K562 (cell line): ENCODE measurements around the gene COG2. TPM values are rescaled to one million over a fixed set of nuclear protein-coding genes. Genes with fewer than 3 reads are reported as not detected.
"Not testable (repeated sequence)": the region's sequence is repeated elsewhere in the genome, so short reads cannot be mapped to it uniquely, and the experiment has no call there.

ENCODE experiments used
- ATAC-seq: fragments of 200-7000 bp; cut with Tn5 transposase; 3 replicates; pipeline ENCODE4 v1.9.1; 2020; ENCODE audit warnings: moderate library complexity
- BruUV-seq: library from RNA; stranded (reverse); fragments of 400-500 nt; replicated peaks from 2 replicates; lab custom pipeline; 2021; lab: Mats Ljungman, UMichigan
- CTCF ChIA-PET: fragments of 300-600 bp; formaldehyde crosslinking; extraction: SDS; loops from one replicate; lab custom pipeline; 2021; ENCODE audit warnings: low intra/inter-chr PET ratio; lab: Yijun Ruan, JAX
- POLR2A ChIA-PET: fragments of 300-600, 350-650 bp; sonication (Branson Sonifier 250); formaldehyde crosslinking; extraction: SDS; loops from one replicate; lab custom pipeline; 2021; ENCODE audit warnings: antibody characterized with exemption, inconsistent platforms; lab: Yijun Ruan, JAX
- DNase-seq, 4 experiments: peaks; one replicate each; pipeline versions ENCODE4 v3.0.0 to v3.0.0-alpha.2; 2011 to 2018; ENCODE audit warnings: low spot score in 3 of 4, mixed read lengths in 3 of 4; ENCODE audit errors: extremely low read depth in 1 of 4
- FAIRE-seq: peaks from 2 replicates; lab custom pipeline; 2011; peaks lifted over from hg19 to GRCh38; lab: Jason Lieb, UNC
- H2AFZ ChIP-seq: 2 replicates; pipeline ENCODE4 v1.6.0; 2011; ENCODE audit warnings: low read depth, low read length, control low read depth, inconsistent platforms
- H3K27ac ChIP-seq: fragments of 200-600 bp; 3 replicates; pipeline ENCODE4 v1.8.0; 2011; ENCODE audit warnings: low read depth, mild to moderate bottlenecking, control low read depth, inconsistent platforms, low read length, moderate library complexity, mixed read lengths; ENCODE audit errors: extremely low read depth
- H3K27me3 ChIP-seq, 2 experiments: fragments of 300-600 bp in 1 of 2; 2 replicates in 1 of 2; 3 replicates in 1 of 2; pipeline versions ENCODE4 v1.6.0 to v1.8.0; 2011; ENCODE audit warnings: inconsistent platforms in 2 of 2, low read length in 2 of 2, mild to moderate bottlenecking in 1 of 2, mixed read lengths in 1 of 2, moderate library complexity in 1 of 2; ENCODE audit not compliant: control insufficient read depth in 2 of 2, insufficient read depth in 2 of 2
- H3K36me3 ChIP-seq: fragments of 300-600 bp; 3 replicates; pipeline ENCODE4 v1.8.0; 2011; ENCODE audit warnings: mild to moderate bottlenecking, low read length, inconsistent platforms; ENCODE audit not compliant: control insufficient read depth, insufficient read depth
- H3K4me1 ChIP-seq, 2 experiments: fragments of 200-600 bp in 1 of 2; replicated peaks in 1 of 2; 2 replicates in 1 of 2; 3 replicates in 1 of 2; pipeline versions ENCODE4 v1.5.1 to v1.8.0; 2011; ENCODE audit warnings: inconsistent platforms in 2 of 2, low read length in 2 of 2, mild to moderate bottlenecking in 1 of 2, mixed read lengths in 1 of 2, moderate library complexity in 1 of 2; ENCODE audit not compliant: control insufficient read depth in 2 of 2, insufficient read depth in 2 of 2
- H3K4me2 ChIP-seq: 2 replicates; pipeline ENCODE4 v1.6.1; 2011; ENCODE audit warnings: low read length, control low read depth, inconsistent platforms, mixed read lengths; ENCODE audit not compliant: insufficient read depth
- H3K4me3 ChIP-seq: fragments of 200-600 bp; sonication (generic), shearing (Covaris generic); 2 replicates; pipeline ENCODE4 v1.5.1; 2016; ENCODE audit warnings: control low read depth, inconsistent platforms
- H3K79me2 ChIP-seq: fragments of 200-600 bp; 3 replicates; pipeline ENCODE4 v1.8.0; 2011; ENCODE audit warnings: low read length, inconsistent platforms; ENCODE audit not compliant: control insufficient read depth, insufficient read depth
- H3K9ac ChIP-seq, 2 experiments: 2 replicates each; pipeline versions ENCODE4 v1.6.0 to v1.6.1; 2011; ENCODE audit warnings: low read depth in 2 of 2, low read length in 2 of 2, control low read depth in 1 of 2, inconsistent platforms in 1 of 2, mild to moderate bottlenecking in 1 of 2, mixed read lengths in 1 of 2; ENCODE audit not compliant: insufficient read depth in 1 of 2
- H3K9me1 ChIP-seq: one replicate; pipeline ENCODE4 v1.6.0; 2011; ENCODE audit warnings: inconsistent platforms, mild to moderate bottlenecking, low read length, moderate library complexity; ENCODE audit not compliant: control insufficient read depth, insufficient read depth
- H3K9me3 ChIP-seq: replicated peaks from 2 replicates; pipeline ENCODE4 v1.5.1; 2011; ENCODE audit warnings: low read depth, low read length, inconsistent platforms; ENCODE audit not compliant: control insufficient read depth, insufficient read depth
- H4K20me1 ChIP-seq: replicated peaks from 2 replicates; pipeline ENCODE4 v1.6.1; 2011; ENCODE audit warnings: low read length, inconsistent platforms, mixed read lengths; ENCODE audit not compliant: control insufficient read depth, insufficient read depth
- CEBPG ChIP-seq, 3 experiments: fragments of 200-800 bp in 1 of 3; sonication (Bioruptor generic) in 1 of 3; sonication (generic) in 1 of 3; formaldehyde crosslinking in 1 of 3; IDR thresholded peaks in 2 of 3; conservative IDR thresholded peaks in 1 of 3; 2 replicates each; pipeline versions ENCODE4 v1.6.1 to v1.8.0; 2016 to 2022; ENCODE audit warnings: missing compliant biosample characterization in 2 of 3, missing genetic modification characterization in 2 of 3, mild to moderate bottlenecking in 1 of 3, missing genetic modification reagents in 1 of 3
- KLF1 ChIP-seq: fragments of 450-650 bp; IDR thresholded peaks from 2 replicates; pipeline ENCODE4 v1.6.1; 2016; ENCODE audit warnings: missing genetic modification characterization, missing compliant biosample characterization
- MAZ ChIP-seq, 2 experiments: fragments of 450-650 bp in 1 of 2; sonication (generic) in 1 of 2; formaldehyde crosslinking; IDR thresholded peaks in 1 of 2; conservative IDR thresholded peaks in 1 of 2; 2 replicates each; pipeline versions ENCODE4 v1.4.0 to v1.5.0; 2020; ENCODE audit warnings: mild to moderate bottlenecking in 1 of 2, missing genetic modification reagents in 1 of 2
- SREBF2 ChIP-seq: sonication (generic); formaldehyde crosslinking; IDR thresholded peaks from 2 replicates; pipeline ENCODE4 v1.4.0; 2020; ENCODE audit warnings: mild to moderate bottlenecking, missing genetic modification reagents
- THAP12 ChIP-seq: fragments of 250-450 bp; sonication (Bioruptor Pico); IDR thresholded peaks from 2 replicates; pipeline ENCODE4 v1.9.0; 2021; ENCODE audit warnings: mild to moderate bottlenecking, inconsistent platforms
- ZEB2 ChIP-seq: fragments of 450-650 bp; IDR thresholded peaks from 2 replicates; pipeline ENCODE4 v1.6.1; 2016
- ZNF431 ChIP-seq: sonication (generic); formaldehyde crosslinking; IDR thresholded peaks from 2 replicates; pipeline ENCODE4 v1.8.0; 2022; ENCODE audit warnings: mild to moderate bottlenecking, missing genetic modification reagents
- WGBS: fragments of 100-300 bp; shearing (Covaris generic); methylation state at CpG from one replicate; pipeline ENCODE4 v1.1.6; 2016; ENCODE audit warnings: low coverage, mixed read lengths; ENCODE audit not compliant: insufficient coverage; ENCODE audit errors: missing lambda C conversion rate; 5-methylcytosine and 5-hydroxymethylcytosine counted together
- in situ Hi-C: fragments of 300-500 bp; cut with MboI; formaldehyde crosslinking; loops from 4 replicates; pipeline ENCODE4 v1.15.0; 2018; ENCODE audit warnings: inconsistent platforms, mixed read lengths
- intact Hi-C: fragments of 100-400 bp; cut with micrococcal nuclease; formaldehyde crosslinking; loops from 2 replicates; pipeline ENCODE4 v1.14.2; 2022
- polyA plus RNA-seq, 8 experiments: library from polyadenylated mRNA; depleted of rRNA in 4 of 8; stranded (reverse) in 5 of 8; unstranded in 3 of 8; fragments of >200 nt; fragmentation: Nextera tagmentation in 2 of 8; fragmentation: Illumina TruSeq in 1 of 8; extraction: Ambion mirVana in 2 of 8; extraction: Trizol in 1 of 8; gene quantifications; 2 replicates each; pipeline versions ENCODE4 v1.2.1 to v1.2.3, GENCODE V29; 2011 to 2014; ENCODE audit warnings: inconsistent platforms in 1 of 8, missing spikeins in 1 of 8
- total RNA-seq, 7 experiments: library from RNA; depleted of rRNA in 6 of 7; stranded (reverse); fragments of >200 nt in 6 of 7; fragmentation: Illumina TruSeq in 2 of 7; extraction: Trizol in 2 of 7; gene quantifications; 2 replicates each; pipeline versions ENCODE4 v1.2.1 to v1.2.3, GENCODE V29; 2011 to 2021; ENCODE audit warnings: low replicate concordance in 1 of 7
- TF ChIP-seq, protein P1 (sequence below): sonication (generic); IDR thresholded peaks from 2 replicates; pipeline ENCODE4 v1.6.1; 2016

COG2 gene
- total and polyA plus RNA-seq, 9 of the 15 experiments (the other 6 are each of a cell fraction or from before 2014, with no cell fraction given): 22.0 to 51.7 (median 33.3) TPM

DNA sequence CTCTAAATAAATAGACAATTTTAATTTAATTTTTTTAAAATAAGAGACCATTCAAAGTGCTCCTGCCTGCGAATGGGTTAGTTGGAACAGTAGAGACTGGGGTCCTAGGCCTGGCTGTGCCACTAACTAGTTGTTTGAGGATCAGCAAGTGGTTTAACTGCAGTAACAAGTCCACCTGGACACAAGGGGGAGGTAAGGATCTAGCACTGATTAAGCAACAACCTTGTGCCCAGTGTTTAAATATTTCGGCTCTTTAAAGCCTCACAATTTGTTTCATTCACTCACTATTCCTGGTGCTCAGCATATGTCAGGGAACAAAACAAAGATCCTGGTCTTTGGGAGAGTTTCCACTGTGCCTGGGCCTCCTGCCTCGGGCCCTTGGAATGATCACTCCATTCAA is 73.2 kb downstream of the COG2 start (continued):
- TF ChIP-seq, protein P1, sequence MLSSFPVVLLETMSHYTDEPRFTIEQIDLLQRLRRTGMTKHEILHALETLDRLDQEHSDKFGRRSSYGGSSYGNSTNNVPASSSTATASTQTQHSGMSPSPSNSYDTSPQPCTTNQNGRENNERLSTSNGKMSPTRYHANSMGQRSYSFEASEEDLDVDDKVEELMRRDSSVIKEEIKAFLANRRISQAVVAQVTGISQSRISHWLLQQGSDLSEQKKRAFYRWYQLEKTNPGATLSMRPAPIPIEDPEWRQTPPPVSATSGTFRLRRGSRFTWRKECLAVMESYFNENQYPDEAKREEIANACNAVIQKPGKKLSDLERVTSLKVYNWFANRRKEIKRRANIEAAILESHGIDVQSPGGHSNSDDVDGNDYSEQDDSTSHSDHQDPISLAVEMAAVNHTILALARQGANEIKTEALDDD: peak; percentile 68; the same call in 1 of the 2 replicates

DNA sequence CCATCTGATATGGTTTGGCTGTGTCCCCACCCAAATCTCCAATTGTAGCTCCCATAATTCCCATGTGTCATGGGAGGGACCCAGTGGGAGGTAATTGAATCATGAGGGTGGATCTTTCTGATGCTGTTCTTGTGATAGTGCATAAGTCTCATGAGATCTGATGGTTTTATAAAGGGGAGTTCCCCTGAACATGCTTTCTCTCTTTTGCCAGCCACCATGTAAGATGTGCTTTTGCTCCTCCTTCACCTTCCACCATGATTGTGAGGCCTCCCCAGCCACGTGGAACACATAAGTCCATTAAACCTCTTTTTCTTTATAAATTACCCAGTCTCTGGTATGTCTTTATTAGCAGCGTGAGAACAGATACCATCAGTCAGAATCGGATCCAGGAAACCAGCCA is 74.2 kb downstream of the COG2 start:
- BruUV-seq, H3K27ac ChIP-seq, H2AFZ ChIP-seq, H3K4me1 ChIP-seq, H3K79me2 ChIP-seq, H3K36me3 ChIP-seq, H4K20me1 ChIP-seq, H3K9ac ChIP-seq, intact Hi-C loops, CTCF ChIA-PET, H3K4me2 ChIP-seq, H3K9me1 ChIP-seq, in situ Hi-C loops, H3K4me3 ChIP-seq, FAIRE-seq, DNase-seq, H3K9me3 ChIP-seq, ATAC-seq: not testable (repeated sequence)
- 0% methylated on average over 3 of the region's 3 CpGs for WGBS
- H3K27me3 ChIP-seq: peaks cover 36 to 37% of the 10 kb centered on the region in 2 experiments
- POLR2A ChIA-PET: interaction anchor here (0.6 kb wide), 1 partner anchor 215 kb away, joined by 4 read pairs; no protein-coding TSS in a partner anchor
- TF ChIP-seq ZNF431 (CRISPR knock-in tag): peak; percentile 60

DNA sequence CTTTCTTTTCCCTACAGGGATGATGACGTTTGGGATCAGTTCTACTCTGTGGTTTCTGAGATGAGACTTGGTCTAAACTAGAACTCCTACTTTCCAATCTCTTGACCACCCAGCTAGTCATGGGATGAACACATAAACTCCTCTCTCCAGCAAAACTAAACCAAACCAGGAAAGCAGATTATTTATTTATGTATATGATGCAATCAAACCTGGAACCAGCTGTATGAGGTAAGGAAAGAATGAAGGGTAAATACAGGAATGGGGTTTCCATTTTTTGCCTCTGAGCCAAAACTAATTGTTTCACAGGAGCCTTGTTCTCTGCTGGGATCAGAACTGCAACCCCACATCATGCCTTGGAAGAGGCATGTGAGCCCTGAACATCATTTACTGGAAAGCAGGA is 75.0 kb downstream of the COG2 start:
- ChIA-PET POLR2A (interaction anchor here (0.6 kb wide), 1 partner anchor 216 kb away, joined by 4 read pairs; no protein-coding TSS in a partner anchor), CTCF (no interaction called here)
- no peaks in the 10 kb centered on the region for H3K9me3 ChIP-seq
- WGBS: 0% methylated on average over 1 of the region's 1 CpG
- H3K4me2 ChIP-seq: no peak overlapping the region
- no peak for ATAC-seq
- no peaks in the 10 kb centered on the region for H3K4me1 ChIP-seq
- no peak overlapping the region for H3K9ac ChIP-seq
- no peaks in the 10 kb centered on the region for H3K79me2 ChIP-seq
- no peaks in the 10 kb centered on the region; the same call in 1 of the 2 replicates for H4K20me1 ChIP-seq
- H3K27ac ChIP-seq: no peak overlapping the region
- no peak for DNase-seq
- no peak for FAIRE-seq
- in situ Hi-C loops (no loop called here), intact Hi-C loops (no loop called here)
- H3K36me3 ChIP-seq: no peaks in the 10 kb centered on the region
- H3K27me3 ChIP-seq: peaks cover 30 to 32% of the 10 kb centered on the region in 2 experiments
- no peak overlapping the region for H3K4me3 ChIP-seq
- BruUV-seq: no TSS peak
- no peaks in the 10 kb centered on the region for H3K9me1 ChIP-seq
- H2AFZ ChIP-seq: no peak overlapping the region
- TF ChIP-seq CEBPG (CRISPR knock-in tag; IDR thresholded peaks at IDR 0.05) (no peak), CEBPG (tag; conservative IDR thresholded peaks at IDR 0.05 in 1 of 2, IDR thresholded peaks at IDR 0.05 in 1 of 2) (peak; percentile 51 to 77), KLF1 (tag) (no peak), SREBF2 (no peak), THAP12 (CRISPR knock-in tag) (no peak), ZEB2 (no peak), MAZ (CRISPR knock-in tag; conservative IDR thresholded peaks at IDR 0.05 in 1 of 2, IDR thresholded peaks at IDR 0.05 in 1 of 2) (no peak)
